GM21526 (cell line): ENCODE data around the gene ZNF681.
"Not testable (repeated sequence)": the region's sequence is repeated elsewhere in the genome, so short reads cannot be mapped to it uniquely, and the experiment has no call there.

Experiments
- ATAC-seq: cut with Tn5 transposase; IDR thresholded peaks from one replicate; pipeline ENCODE4 v1.9.1; 2021; ENCODE audit warnings: moderate library complexity; ENCODE audit not compliant: unreplicated experiment, low FRiP score

Gene ZNF681

DNA sequence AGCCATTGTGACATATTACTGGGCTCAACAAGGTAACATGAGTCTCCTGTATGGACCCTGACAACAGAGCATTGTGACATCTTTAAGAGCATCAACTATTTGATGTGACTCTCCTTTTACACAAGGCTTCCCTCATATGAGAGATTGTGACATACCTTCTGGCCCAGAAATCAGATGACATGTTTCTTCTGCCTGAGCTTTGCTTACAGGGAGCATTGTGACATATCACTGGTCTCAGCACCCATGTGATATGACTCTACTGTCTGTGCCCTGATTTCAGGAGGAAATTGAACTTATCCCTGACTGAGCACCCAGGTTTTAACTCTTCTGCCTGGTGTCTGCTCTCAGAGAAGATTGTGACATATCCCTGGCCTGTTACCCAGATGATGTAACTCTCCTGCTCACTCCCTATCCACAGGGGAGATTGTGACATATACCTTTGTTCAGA, 15.9 kb upstream of the ZNF681 start:
- ATAC-seq, result no peak

DNA sequence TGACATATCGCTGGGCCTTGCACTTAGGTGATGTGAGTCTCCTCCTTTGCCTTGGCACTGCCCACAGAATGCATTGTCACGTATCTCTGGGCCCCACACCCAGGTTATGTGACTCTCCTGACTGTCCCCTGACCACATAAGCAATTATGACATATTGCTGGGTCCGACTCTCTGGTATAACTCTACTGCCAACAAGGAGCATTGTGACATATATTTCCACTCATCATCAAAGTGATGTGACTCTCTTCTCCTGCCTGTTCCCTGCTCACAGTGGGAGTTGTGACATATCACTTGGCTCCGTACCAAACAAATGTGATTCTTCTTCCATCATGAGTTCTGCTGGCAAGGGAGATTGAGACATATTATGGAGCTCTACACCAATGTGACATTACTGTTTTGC, 15.4 kb upstream of the ZNF681 start:
- no peak for ATAC-seq

DNA sequence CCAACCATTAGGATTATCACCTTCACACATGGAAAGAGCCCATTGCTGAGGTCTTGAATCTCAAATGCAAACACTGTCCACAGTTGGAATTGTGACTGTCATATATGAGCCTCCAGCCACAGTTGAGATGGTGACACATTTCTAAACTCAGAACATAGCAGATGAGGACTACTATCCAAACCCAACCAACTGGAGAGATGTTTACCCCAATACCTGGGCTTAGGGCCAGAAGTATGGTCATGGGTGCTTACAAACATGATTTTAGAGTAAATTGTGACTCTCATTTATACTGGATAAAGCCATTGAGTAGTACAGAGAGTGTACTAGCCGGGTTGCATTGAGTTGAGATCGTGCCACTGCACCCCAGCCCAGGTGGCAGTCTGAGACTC, 14.0 kb upstream of the ZNF681 start:
- ATAC-seq, result no peak

DNA sequence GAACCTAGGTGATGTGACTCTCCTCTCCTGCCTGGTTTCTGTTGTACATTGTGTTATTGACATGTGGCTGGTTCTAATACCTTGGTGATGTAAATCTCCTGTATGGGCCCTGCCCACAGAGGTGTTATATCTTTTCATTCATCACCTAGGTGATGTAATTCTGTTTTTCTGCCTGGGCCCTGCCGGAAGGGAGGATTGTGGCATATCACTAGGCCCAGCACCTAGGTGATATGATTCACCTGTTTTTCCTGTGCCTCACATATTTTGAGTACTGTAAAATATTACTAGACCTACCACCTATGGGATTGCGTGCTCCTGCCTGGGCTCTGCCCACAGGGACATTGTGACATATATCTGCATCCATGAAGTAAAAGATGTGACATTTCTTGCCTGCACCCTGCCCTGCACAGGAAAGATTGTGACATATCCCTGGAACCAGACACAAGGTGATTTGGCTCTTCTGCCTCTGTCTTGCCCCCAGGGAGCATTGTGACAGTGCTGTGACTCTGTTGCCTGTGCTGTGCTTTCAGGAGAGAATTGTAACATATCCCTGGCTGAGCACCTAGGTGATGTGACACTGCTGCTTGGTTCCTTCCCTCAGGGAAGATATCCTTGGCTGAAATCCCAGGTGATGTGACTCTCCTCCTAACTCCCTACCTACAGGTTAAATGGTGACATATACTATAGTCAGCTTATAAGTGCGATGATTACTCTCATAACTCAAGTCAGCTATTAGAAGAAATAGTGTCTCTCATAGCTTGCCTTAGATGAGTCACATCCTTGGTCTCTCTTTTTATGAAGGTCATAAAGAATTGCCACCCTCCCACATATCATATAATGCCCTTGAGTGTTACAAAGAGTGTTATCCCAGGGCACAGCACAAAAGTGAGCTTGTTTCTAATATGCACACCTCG, 13.3 kb upstream of the ZNF681 start:
- no peak for ATAC-seq

DNA sequence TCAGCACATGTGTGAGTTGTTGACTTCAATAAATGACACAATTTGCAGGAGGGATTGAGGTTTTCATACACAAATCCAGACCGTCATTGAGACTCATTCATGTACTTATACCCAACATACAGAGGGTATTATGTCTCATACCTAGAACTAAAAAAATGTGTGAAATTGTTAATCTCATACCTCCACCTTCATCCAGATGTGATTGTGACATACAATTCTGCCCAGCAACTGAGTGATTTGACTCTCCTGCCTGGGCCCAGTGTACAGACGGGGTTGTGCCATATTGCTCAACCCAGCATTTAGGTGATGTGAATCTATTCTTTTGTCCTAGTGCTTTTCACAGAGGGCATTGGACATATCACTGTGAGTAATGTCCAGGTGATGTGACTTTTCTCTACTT, 12.6 kb upstream of the ZNF681 start:
- no peak for ATAC-seq

DNA sequence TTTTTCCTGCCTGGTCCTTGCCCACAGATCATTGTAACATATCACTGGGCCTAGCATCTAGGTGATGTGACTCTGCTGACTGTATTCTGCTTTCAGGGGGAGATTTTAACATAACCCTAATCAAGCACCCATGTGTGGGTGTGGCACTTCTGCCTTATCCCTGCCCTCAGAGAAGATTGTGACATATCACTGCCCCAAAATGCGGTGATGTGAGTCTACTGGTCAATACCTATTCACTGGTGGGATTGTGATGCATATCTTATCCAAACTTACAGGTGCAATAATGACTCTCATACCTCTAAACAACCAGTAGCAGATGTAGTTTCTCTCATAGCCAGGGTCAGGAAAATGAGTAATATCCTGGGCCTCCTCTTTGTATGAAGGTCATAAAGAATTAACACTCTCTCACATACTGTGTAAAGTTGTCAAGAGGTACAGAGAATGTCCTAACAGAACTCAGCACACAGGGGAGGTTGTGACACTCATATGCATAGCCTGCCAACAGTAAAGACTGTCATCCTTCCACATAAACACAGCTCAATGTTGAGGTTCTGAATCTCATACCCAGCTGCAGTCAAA, 12.1 kb upstream of the ZNF681 start:
- ATAC-seq, result no peak

DNA sequence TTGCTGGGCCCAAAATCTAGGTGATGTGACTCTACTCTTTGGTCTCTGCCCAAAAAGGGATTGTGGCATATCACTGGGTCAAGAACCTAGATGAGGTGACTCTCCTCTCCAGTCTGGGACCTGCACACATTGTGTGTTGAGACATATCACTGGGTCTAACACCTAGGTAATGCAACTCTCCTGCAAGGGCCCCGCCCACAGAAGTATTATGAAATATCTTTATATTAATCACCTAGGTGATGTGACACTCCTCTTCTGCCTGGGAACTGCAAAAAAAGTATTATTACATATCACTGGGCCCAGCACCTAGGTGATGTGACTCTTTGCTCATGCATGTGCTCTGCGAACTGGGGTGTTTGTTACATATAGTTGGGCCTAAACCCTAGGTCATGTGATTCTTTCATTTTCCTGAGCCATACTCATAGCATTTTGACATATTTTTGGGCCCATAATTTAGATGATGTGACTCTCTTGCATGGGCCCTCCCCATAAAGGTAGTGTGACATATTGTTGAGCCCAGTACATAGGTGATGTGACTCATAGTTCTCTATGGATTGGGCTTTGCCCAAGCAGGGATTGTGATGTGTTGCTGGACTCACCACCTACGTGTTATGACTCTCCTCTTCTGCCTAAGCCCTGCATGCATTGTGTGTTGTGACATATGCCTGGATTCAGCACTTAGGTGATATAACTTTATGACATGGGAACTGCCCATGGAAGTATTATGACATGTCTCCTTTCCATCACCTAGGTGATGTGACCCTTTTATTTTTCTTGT, 11.2 kb upstream of the ZNF681 start:
- no peak for ATAC-seq

DNA sequence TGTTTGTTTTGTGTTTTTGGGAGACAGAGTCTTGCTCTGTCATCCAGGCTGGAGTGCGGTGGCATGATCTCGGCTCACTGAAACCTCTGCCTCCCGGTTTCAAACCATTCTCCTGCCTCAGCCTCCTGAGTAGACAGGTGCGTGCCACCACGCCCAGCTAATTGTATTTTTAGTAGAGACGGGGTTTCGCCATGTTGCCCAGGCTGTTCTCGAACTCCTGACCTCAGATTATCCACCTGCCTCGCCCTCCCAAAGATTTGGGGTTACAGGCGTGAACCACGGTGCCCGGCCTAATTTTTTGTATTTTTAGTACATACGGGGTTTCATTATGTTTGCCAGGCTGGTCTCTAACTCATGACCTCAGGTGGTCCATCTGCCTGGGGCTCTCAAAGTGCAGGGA, 8.3 kb upstream of the ZNF681 start:
- no peak for ATAC-seq

DNA sequence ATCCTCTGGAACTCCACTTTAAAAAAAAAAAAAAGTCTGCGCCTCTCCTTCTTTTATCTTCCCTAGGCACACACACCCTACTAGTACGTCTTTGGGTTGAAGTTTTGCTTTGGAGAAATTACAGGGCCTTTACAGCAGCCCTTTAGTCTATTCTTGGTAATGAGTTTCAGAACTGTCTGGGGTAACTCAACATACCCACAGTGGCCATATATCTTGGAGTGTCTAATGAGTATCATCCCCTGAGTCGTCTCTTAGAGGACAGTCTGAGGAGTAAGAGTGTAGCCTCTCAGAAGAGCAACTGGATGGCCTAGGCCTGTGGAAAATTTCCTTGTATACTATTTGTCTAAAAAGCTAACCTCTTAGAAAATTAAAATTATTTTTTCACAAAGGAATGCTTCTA, 6.1 kb upstream of the ZNF681 start:
- no peak for ATAC-seq

DNA sequence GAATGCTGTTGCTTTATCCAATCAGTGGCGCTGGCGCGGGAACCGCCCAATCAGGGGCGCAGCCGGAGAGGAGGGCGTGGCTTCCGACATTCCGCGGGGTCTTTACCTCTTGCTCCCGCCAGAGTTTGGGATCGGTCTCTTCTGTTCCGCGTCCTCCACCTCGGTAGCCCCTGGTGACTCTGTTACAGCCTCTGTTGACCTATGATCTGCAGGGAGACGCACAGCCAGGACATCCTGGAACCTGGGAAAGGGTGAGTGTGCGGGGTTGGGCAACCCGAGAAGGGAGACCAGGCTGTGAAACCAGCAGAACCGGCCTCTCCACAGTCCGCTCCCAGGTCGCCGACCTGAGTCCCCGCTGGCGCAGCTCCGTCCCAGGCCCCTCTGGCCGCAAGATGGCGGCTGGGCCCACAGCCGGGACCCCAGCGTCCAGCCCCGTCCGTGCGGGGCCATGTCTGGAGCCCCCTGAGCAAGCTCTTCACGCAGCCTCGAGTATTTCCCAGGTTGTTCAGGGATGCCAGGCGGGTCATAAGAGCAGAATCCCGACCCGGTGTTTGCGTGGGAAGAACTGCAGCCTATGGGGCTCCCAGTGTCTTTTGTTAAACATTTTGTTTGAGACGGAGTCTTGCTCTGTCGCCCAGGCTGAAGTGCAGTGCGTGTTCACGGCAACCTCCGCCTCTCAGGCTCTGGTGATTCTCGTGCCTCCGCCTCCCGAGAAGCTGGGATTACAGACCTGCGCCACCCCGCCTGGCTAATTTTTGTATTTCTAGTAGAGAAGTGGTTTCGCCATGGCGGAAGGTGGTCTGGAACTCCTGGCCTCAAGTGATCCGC, 4.4 kb upstream of the ZNF681 start:
- ATAC-seq, result peak; percentile 37

DNA sequence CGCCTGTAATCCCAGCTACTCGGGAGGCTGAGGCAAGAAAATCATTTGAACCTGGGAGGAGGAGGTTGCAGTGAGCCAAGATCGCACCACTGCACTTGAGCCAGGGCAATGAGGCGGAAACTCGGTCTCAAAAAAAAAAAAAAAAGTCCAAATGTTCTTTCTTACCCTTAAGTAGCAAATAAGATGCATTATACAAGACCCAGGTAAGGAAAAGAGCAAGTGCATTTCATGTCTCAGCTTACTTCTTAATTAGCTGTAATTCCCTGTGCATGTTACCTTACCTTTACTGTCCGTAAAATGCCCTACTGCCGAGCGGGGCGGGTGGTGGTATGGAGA, 3.8 kb upstream of the ZNF681 start:
- ATAC-seq, result no peak

DNA sequence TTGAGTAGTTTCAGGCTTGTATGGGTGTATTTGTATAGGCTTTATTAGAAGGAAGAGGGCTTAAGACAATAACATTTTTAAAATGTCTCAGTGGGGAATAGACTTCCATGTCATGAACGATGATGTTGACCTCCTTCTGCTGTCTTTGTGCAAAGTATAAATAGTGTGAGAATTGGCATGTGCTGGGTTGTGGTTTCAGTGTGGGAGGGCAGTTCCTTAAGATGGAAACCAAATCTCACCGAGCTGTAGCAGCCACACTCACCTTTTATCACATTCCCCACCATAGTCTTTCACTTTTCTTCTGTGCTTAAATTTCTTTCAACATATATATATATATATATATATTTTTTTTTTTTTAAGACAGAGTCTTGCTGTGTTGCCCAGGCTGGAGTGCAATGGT, 1.6 kb upstream of the ZNF681 start:
- ATAC-seq, result not testable (repeated sequence)

DNA sequence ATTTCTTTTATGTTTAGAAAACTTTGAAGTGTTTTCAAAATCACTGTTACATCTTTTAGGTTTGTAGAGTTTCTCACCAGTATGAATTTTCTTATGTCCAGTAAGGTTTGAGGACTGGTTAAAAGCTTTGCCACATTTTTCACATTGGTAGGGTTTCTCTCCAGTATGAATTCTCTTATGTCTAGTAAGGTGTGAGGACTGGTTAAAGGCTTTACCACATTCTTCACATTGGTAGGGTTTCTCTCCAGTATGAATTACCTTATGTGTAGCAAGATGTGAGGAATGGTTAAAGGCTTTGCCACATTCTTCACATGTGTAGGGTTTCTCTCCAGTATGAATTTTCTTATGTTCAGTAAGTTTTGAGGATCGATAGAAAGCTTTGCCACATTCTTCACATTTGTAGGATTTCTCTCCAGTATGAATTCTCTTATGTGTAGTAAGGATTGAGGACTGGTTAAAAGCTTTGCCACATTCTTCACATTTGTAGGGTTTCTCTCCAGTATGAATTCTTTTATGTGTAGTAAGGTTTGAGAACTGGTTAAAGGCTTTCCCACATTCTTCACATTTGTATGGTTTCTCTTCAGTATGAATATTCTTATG, 15.0 kb downstream of the ZNF681 start:
- not testable (repeated sequence) for ATAC-seq

DNA sequence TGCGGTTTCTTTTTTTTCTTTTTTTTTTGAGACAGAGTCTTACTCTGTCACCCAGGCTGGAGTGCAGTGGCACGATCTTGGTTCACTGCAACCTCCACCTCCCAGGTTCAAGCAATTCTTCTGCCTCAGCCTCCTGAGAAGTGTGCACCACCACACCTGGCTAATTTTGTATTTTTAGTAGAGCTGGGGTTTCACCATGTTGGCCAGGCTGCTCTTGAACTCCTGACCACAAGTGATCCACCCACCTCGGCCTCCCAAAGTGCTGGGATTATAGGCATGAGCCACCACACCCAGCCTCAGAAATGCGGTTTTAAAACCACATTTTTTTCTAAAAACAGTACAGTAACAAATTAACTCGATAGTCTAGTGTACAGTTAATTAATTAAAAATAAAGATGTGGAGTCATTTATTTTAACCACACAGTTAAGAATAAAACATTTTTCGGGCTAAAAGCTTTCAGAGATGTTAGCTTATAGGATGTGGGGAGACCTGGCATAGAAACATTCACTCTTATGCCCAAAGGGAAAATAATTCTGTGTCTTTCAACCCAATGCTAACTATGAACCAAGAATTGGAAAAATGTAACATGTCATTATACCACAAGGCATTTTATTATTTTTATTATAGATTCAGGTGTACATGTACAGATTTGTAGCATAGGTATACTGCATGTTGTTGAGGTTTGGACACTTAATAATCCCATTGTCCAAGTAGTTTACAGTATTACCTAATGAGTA, 27.8 kb downstream of the ZNF681 start:
- ATAC-seq, result not testable (repeated sequence)

DNA sequence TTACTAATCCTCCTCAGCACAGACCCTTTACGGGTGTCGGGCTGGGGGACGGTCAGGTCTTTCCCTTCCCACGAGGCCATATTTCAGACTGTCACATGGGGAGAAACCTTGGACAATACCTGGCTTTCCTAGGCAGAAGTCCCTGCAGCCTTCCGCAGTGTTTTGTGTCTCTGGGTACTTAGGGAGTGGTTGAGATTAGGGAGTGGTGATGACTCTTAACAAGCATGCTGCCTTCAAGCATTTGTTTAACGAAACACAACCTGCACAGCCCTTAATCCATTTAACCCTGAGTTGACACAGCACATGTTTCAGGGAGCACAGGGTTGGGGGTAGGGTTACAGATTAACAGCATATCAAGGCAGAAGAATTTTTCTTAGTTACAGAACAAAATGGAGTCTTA, 34.5 kb downstream of the ZNF681 start:
- ATAC-seq, result not testable (repeated sequence)

DNA sequence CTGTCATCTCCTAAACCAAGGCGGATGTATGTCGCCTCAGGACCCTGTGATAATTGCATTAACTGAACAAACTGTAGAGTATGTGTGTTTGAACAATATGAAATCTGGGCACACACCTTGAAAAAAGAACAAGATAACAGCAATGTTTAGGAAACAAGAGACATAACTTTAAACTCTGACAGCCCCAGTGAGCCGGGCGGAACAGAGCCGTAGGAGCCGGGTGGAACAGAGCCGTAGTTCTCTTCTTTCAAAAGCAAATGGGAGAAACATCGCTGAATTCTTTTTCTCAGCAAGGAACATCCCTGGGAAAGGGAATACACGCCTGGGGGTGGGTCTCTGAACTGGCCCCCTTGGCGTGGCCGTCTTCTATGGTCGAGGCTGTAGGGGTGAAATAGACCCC, 39.9 kb downstream of the ZNF681 start:
- ATAC-seq, result no peak

DNA sequence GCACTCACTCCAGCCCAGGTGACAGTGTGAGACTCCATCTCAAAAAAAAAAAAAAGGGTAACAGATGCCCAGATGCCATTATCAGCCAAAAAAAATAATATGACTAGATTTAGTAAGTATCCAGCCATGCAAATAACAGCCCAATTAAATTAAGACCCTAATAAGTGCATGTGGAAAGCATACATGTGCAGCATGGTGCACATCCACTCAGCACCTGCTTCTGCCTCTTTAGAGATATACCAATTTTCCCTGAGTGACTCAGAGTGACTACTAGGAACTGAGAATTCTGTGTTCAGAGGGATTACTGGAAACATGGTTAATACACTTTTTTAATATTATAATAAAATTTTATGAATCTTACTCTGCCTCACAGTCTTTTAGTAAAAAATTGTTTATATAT, 41.9 kb downstream of the ZNF681 start:
- ATAC-seq, result no peak

DNA sequence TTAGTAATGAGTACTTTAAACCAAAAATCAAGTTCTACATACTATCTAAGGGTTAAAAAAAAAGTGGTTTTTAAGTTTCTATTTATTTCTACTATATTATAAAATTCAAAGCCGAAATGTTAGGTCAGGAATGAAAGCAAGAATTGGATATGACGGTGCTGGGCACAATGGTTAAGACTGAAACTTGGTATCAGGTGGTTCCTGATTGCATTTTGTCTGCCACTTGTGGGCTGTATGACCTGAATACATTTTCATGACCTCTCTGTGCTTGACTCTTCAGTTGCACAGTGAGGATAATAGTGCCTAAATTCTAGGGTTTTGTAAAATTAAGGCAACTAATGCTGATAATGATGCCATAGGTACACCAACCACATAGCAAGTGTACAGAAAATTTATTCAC, 49.3 kb downstream of the ZNF681 start:
- ATAC-seq, result no peak

DNA sequence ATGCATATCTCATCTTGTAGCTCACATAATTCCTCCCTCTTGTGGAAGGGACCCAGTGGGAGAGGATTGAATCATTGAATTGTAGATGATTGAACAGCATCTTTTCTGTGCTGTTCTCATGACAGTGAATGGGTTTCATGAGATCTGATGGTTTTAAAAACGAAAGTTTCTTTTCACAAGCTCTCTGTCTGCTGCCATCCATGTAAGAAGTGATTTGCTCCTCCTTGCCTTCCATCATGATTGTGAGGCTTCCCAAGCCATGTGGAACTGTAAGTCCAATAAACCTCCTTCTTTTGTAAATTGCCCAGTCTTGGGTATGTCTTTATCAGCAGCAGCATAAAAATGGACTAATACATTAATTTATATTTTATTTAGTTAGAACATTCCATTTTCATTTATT, 52.0 kb downstream of the ZNF681 start:
- ATAC-seq, result no peak

DNA sequence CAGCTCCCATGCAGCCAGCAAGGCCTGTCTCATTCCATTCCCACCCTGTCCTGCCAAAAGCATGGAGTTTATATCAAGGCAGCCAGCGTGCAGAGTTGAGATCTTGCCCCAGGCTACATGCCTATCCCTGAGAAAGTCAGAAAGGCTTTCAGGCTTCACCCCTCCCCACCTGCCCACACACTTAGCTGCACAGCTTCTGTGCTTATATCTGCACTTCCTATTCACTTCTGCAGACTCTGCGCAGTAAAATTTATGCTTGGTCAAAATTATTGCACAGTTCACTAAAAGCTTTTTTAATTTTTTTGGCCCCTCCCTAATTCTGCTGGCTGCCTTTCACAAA, 59.2 kb downstream of the ZNF681 start:
- ATAC-seq, result no peak
